Stimulated activated memory B cell treated with anti-CD40 and anti-IgM and Interleukin-4, amounts not matched to agents 10 μg/mL and 1 μg/mL and 100 μg/mL, for 72 hours (primary cell): ENCODE results near the gene SIMC1.
"Not testable (repeated sequence)": the region's sequence is repeated elsewhere in the genome, so short reads cannot be mapped to it uniquely, and the experiment has no call there.

Source experiments
- ATAC-seq: fragments of 150-1000 bp; cut with Tn5 transposase; 2 replicates; pipeline ENCODE4 v1.10.0; 2021
- H3K27ac Mint-ChIP-seq: one replicate; pipeline ENCODE4 v1.8.0; 2022; ENCODE audit warnings: mild to moderate bottlenecking, mixed read lengths
- H3K27me3 Mint-ChIP-seq: one replicate; pipeline ENCODE4 v1.8.0; 2022; ENCODE audit warnings: mixed read lengths
- H3K36me3 Mint-ChIP-seq: one replicate; pipeline ENCODE4 v1.8.0; 2022; ENCODE audit warnings: mixed read lengths
- H3K4me1 Mint-ChIP-seq: one replicate; pipeline ENCODE4 v1.8.0; 2022; ENCODE audit warnings: mixed read lengths
- H3K4me3 Mint-ChIP-seq: one replicate; pipeline ENCODE4 v1.8.0; 2022; ENCODE audit warnings: mild to moderate bottlenecking, moderate library complexity, mixed read lengths
- H3K9me3 Mint-ChIP-seq: one replicate; pipeline ENCODE4 v1.8.0; 2022; ENCODE audit warnings: mixed read lengths

The SIMC1 gene

GRCh38 chr5:176198991-176199733 is 39.1 kb upstream of the SIMC1 start:
- Mint-ChIP-seq H3K4me3 (peak overlapping the region; percentile 29), H3K27me3 (peaks cover 29% of the 10 kb centered on the region)
- ATAC-seq, result peak; percentile 52
- not testable (repeated sequence) for H3K4me1 Mint-ChIP-seq, H3K27ac Mint-ChIP-seq, H3K36me3 Mint-ChIP-seq, H3K9me3 Mint-ChIP-seq

DNA sequence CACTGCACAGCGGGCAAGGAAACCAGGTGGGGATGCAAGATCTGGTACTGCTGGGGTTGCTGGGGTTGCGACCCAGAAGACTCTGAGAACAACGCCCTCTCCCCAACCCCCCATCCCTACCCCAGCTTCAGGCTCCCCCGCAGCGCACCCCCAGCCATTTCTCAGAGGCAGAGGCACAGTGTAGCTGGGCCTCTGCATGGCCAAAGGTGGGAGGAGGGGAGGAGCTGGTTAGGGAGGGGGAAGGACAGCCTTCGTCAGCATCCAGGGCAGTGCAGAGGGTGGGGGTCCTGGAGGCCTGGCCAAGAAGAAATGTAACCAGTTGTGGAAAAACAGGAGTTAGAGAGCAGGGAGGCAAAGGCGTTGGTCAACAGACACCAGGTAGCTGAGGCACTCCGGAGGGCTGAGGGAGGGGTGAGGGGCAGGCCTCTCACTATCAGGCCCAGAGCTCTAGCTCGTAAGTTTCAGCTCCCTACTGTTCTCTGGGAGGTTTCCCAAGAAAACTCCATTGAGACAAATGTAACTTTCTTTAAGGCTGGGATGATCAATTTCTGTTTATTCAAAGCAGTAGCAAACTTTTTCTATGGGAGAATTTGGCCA is 38.3 kb upstream of the SIMC1 start:
- ATAC-seq, H3K4me3 Mint-ChIP-seq, H3K36me3 Mint-ChIP-seq, H3K4me1 Mint-ChIP-seq, H3K9me3 Mint-ChIP-seq, H3K27ac Mint-ChIP-seq: not testable (repeated sequence)
- H3K27me3 Mint-ChIP-seq, result peaks cover 29% of the 10 kb centered on the region

DNA sequence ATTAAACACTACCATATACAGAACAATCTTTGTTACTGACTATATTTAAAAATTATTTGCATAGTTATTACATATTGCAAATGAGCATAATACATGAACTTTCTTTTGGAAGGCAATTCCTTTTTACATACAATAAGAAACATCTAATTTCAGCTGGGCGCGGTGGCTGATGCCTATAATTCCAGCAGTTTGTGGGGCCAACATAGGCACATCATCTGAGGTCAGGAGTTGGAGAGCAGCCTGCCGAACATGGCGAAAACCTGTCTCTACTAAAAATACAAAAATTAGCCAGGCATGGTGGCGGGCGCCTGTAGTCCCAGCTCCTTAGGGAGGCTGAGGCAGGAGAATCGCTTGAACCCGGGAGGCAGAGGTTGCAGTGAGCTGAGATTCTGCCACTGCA is 36.4 kb upstream of the SIMC1 start:
- H3K4me1 Mint-ChIP-seq, result no peaks in the 10 kb centered on the region
- no peak overlapping the region for H3K27ac Mint-ChIP-seq
- peaks cover 22% of the 10 kb centered on the region for H3K27me3 Mint-ChIP-seq
- H3K36me3 Mint-ChIP-seq, result no peaks in the 10 kb centered on the region
- no peaks in the 10 kb centered on the region for H3K9me3 Mint-ChIP-seq
- no peak for ATAC-seq
- no peak overlapping the region for H3K4me3 Mint-ChIP-seq

- H3K36me3 Mint-ChIP-seq, result no peaks in the 10 kb centered on the region
- no peaks in the 10 kb centered on the region for H3K9me3 Mint-ChIP-seq
- no peaks in the 10 kb centered on the region for H3K4me1 Mint-ChIP-seq
- no peak overlapping the region for H3K27ac Mint-ChIP-seq
- ATAC-seq, result no peak
- H3K4me3 Mint-ChIP-seq, result no peak overlapping the region
- H3K27me3 Mint-ChIP-seq, result peaks cover 11% of the 10 kb centered on the region
Measured at GRCh38 chr5:176203086-176203485, 35.1 kb upstream of the SIMC1 start.

DNA sequence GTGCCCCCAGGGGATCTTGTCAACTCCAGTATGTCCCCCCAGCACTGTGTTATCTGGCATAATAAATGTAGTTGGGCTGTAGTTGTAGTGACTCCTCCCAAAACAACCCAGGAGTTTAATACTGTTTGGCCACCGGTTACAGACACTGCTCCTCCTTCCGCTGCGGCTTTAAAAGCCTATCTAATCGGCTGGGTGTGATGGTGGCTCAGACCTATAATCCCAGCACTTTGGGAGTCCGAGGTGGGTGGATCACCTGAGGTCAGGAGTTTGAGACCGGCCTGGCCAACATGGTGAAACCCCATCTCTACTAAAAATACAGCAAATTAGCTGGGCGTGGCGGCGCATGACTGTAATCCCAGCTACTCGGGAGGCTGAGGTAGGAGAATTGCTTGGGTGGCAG is 34.7 kb upstream of the SIMC1 start:
- H3K4me1 Mint-ChIP-seq, H3K4me3 Mint-ChIP-seq, H3K27ac Mint-ChIP-seq, H3K36me3 Mint-ChIP-seq, H3K9me3 Mint-ChIP-seq, ATAC-seq: not testable (repeated sequence)
- peaks cover 11% of the 10 kb centered on the region for H3K27me3 Mint-ChIP-seq

DNA sequence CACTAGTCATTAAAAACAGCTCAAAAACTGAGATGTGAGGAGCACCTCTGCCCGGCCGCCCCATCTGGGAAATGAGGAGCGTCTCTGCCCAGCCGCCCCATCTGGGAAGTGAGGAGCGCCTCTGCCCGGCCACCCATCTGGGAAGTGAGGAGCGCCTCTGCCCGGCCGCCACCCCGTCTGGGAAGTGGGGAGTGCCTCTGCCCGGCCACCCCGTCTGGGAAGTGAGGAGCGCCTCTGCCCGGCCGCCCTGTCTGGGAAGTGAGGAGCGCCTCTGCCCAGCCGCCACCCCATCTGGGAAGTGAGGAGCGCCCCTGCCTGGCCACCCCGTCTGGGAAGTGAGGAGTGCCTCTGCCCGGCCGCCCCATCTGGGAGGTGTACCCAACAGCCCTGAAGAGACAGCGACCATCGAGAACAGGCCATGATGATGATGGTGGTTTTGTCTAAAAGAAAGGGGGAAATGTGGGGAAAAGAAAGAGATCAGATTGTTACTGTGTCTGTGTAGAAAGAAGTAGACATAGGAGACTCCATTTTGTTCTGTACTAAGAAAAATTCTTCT is 23.7 kb upstream of the SIMC1 start:
- H3K36me3 Mint-ChIP-seq, H3K4me1 Mint-ChIP-seq, H3K9me3 Mint-ChIP-seq, ATAC-seq, H3K4me3 Mint-ChIP-seq, H3K27ac Mint-ChIP-seq: not testable (repeated sequence)
- peaks cover 20% of the 10 kb centered on the region for H3K27me3 Mint-ChIP-seq

- not testable (repeated sequence) for H3K4me3 Mint-ChIP-seq, H3K36me3 Mint-ChIP-seq, H3K4me1 Mint-ChIP-seq, ATAC-seq, H3K27ac Mint-ChIP-seq, H3K9me3 Mint-ChIP-seq
- peaks cover 15% of the 10 kb centered on the region for H3K27me3 Mint-ChIP-seq
Measured at GRCh38 chr5:176216393-176216916, 21.8 kb upstream of the SIMC1 start.

DNA sequence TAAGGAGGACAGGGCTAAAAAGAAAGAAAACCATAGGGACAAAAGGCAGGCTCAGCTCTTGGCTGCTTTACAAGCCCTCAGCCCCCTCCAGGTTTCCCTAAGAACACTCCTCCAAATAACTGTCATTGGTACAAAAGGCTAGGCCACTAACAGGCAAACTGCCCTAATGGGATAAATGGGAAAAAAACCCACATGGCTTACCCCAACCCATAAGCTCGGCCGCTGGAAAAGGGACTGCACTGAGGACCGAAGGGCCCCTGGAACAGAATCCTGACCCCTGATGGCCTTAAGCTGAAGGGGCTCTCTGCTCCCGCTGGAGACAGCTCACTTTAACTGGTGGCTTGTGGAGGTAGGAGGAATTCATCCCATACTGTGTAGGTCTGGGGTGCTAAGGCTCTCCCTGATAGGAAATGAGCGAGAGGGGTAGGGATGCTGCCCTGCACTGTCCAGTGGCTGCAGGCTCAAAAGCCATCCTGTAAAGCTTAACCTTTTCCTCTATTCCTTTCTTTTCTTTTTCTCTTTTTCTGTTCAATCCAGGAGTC is 21.0 kb upstream of the SIMC1 start:
- H3K4me3 Mint-ChIP-seq, H3K27me3 Mint-ChIP-seq, H3K4me1 Mint-ChIP-seq, H3K36me3 Mint-ChIP-seq, H3K27ac Mint-ChIP-seq, H3K9me3 Mint-ChIP-seq, ATAC-seq: not testable (repeated sequence)

DNA sequence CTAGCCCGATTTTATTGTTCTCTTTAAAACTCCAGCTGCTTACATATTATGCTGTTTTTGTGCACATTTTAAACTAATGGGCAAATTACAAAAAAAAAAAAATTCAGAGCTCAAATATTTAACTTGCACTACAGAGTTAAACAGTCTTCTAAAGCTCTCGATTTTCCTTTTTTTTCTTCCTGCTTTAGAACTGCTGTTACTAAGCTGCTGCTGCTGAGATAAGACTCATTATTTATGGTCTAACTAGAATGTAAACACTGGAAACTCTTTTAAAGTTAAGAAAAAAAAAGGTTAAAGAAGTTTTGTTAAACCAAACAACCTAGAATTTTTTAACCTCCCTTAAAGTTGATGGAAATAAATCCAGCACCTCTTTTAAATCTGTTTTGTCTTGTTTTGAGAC is 20.5 kb upstream of the SIMC1 start:
- not testable (repeated sequence) for H3K36me3 Mint-ChIP-seq, H3K4me3 Mint-ChIP-seq, H3K27me3 Mint-ChIP-seq, H3K9me3 Mint-ChIP-seq, H3K27ac Mint-ChIP-seq, ATAC-seq, H3K4me1 Mint-ChIP-seq

DNA sequence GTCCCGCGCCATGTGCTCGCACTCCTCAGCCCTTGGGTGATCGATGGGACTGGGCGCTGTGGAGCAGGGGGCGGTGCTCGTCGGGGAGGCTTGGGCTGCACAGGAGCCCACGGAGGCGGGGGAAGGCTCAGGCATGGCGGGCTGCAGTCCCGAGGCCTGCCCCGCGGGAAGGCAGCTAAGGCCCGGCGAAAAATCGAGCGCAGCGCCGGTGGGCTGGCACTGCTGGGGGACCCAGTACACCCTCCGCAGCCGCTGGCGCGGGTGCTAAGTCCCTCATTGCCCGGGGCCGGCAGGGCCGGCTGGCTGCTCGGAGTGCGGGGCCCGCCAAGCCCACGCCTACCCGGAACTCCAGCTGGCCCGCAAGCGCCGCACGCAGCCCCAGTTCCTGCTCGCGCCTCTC is 16.2 kb upstream of the SIMC1 start:
- not testable (repeated sequence) for H3K4me1 Mint-ChIP-seq, H3K27ac Mint-ChIP-seq, H3K9me3 Mint-ChIP-seq, ATAC-seq, H3K4me3 Mint-ChIP-seq, H3K36me3 Mint-ChIP-seq, H3K27me3 Mint-ChIP-seq

DNA sequence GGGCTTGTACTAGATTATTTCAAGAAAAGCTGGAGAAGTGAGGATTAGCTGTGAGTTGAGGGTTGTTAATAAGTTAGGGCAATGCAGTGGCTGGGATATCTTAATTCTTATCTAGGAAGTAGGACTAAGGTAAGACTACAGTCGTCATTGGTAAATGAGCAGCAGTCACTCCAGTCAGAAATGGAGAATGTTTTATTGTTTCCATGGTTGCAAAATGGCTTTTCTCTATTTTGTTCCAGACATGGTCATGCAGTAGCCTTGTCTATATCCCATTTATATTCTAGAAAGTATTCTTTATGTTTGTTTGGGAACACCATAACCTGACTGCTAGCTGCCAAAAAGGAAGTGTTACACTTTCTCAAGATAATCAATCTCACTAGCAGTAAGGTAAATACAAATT is 9.9 kb upstream of the SIMC1 start:
- ATAC-seq, H3K4me1 Mint-ChIP-seq, H3K27ac Mint-ChIP-seq, H3K9me3 Mint-ChIP-seq, H3K36me3 Mint-ChIP-seq, H3K27me3 Mint-ChIP-seq, H3K4me3 Mint-ChIP-seq: not testable (repeated sequence)

DNA sequence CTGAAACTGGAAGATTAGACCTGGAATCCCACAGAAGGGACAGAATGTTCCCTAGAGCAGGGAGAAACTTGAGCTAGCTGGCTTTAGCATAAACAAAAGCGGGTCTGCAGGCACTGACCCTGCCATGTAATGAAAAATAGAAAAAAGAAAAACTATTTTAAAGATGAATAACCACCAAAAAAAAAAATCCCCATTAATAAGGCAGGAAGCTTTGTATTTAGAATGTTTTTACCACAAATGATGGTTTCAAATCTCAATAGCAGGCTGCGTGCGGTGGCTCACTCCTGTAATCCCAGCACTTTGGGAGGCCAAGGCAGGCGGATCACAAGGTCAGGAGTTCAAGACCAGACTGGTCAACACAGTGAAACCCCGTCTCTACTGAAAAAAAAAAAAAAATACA is 5.0 kb upstream of the SIMC1 start:
- H3K36me3 Mint-ChIP-seq, H3K27me3 Mint-ChIP-seq, ATAC-seq, H3K27ac Mint-ChIP-seq, H3K9me3 Mint-ChIP-seq, H3K4me3 Mint-ChIP-seq: not testable (repeated sequence)
- H3K4me1 Mint-ChIP-seq, result peaks cover 14% of the 10 kb centered on the region

- Mint-ChIP-seq H3K4me1 (peaks cover 18% of the 10 kb centered on the region), H3K27ac (peak overlapping the region; percentile 43)
- H3K36me3 Mint-ChIP-seq, H3K9me3 Mint-ChIP-seq, H3K4me3 Mint-ChIP-seq, H3K27me3 Mint-ChIP-seq: not testable (repeated sequence)
- ATAC-seq, result peak; percentile 47
Measured at GRCh38 chr5:176235155-176235554, 3.1 kb upstream of the SIMC1 start.

DNA sequence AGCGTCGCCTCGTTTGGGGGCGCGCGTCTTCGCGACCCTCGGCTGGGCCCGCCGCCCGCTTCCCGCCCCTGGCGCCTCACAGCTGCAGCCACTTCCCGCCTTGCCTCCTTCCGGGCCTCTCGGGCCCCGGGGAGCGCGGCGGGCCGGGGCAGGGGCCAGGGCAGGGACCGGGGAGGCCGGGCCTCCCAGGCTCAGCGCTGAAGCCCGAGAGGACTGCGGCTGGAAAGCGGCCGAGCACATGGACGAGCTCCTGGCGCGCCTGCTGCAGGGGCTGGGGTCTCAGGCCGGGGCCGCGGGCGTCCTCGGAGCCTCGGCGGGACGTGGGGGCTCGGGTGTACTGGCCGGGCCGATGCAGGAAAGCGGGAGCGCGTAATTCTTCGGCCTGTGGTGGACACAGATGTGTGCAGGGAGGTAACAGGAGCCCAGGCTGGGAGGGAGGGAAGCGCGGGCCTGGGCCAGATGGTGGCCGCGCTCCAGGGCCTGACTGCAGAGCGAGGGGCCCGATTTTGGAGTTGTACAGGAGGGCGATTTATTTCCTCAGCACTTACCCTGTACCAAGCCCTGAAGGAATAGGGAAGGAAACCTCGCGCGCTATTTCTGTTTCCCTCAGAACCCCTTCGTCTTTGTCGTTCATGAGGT is 540 bp downstream of the SIMC1 start:
- H3K4me1 Mint-ChIP-seq, result peaks cover 16% of the 10 kb centered on the region
- H3K9me3 Mint-ChIP-seq, H3K27ac Mint-ChIP-seq, H3K4me3 Mint-ChIP-seq, H3K36me3 Mint-ChIP-seq, H3K27me3 Mint-ChIP-seq: not testable (repeated sequence)
- ATAC-seq, result peak; percentile 59

DNA sequence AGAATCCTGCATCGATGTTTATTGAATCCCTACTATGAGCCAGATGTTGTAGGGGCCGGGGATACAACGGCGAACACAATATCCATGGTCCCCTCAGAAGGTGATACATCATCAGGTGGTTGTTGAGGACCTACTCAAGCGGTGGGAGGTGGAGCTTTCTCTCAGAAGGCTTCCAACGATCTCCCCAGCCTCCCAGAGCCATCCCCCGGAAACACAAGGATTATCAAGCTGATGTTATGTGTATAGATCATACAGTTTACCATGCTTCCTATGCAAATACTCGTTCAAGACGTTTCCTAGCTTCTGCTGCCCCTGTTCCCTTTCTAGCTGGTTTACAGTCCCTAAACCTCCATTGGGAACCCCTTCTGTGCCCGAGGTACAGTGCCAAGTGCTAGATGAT is 1.1 kb downstream of the SIMC1 start:
- peaks cover 16% of the 10 kb centered on the region for H3K4me1 Mint-ChIP-seq
- H3K4me3 Mint-ChIP-seq, H3K9me3 Mint-ChIP-seq, ATAC-seq, H3K36me3 Mint-ChIP-seq, H3K27ac Mint-ChIP-seq, H3K27me3 Mint-ChIP-seq: not testable (repeated sequence)
